HG03159 (cell line): ENCODE results near the gene TFEB.
A peak's percentile ranks its signal among the peaks of the same experiment; 100 is the strongest.

Source experiments
- ATAC-seq: cut with Tn5 transposase; IDR thresholded peaks from one replicate; pipeline ENCODE4 v1.9.1; 2021; ENCODE audit warnings: mild to moderate bottlenecking, moderate library complexity; ENCODE audit not compliant: unreplicated experiment

The TFEB gene

GRCh38 chr6:41739041-41739440, 3.6 kb upstream of the TFEB start:
- no peak for ATAC-seq

- ATAC-seq, result no peak
Observed at GRCh38 chr6:41737591-41738130, 2.3 kb upstream of the TFEB start.

GRCh38 chr6:41736800-41737555, 1.6 kb upstream of the TFEB start:
- no peak for ATAC-seq

DNA sequence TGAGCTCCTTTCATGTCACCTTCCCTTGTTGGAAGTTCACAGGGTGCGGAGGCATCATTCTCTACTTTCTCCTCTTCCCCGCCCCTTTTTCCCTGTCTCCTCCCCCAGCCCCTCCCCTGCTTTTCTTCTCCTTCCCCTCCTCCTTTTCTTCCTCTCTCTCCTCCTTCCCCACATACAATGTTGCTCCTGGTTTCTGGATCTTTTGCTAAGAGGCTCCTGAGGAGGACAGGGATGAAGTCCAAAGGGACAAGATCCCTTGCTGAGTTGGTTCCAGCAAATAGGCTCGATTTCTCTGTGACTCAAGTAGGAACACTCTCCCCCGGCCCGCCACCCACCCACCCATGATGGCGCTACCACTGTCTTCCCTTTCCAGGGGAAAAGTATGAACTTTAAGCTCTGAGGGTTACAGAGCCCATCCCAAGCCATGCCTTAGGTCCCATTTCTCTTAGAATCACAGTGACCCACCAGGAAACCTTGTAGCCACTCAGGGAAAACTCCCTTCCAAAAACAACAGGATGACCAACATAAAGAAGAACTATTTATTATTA, 852 bp upstream of the TFEB start:
- ATAC-seq, result no peak

DNA sequence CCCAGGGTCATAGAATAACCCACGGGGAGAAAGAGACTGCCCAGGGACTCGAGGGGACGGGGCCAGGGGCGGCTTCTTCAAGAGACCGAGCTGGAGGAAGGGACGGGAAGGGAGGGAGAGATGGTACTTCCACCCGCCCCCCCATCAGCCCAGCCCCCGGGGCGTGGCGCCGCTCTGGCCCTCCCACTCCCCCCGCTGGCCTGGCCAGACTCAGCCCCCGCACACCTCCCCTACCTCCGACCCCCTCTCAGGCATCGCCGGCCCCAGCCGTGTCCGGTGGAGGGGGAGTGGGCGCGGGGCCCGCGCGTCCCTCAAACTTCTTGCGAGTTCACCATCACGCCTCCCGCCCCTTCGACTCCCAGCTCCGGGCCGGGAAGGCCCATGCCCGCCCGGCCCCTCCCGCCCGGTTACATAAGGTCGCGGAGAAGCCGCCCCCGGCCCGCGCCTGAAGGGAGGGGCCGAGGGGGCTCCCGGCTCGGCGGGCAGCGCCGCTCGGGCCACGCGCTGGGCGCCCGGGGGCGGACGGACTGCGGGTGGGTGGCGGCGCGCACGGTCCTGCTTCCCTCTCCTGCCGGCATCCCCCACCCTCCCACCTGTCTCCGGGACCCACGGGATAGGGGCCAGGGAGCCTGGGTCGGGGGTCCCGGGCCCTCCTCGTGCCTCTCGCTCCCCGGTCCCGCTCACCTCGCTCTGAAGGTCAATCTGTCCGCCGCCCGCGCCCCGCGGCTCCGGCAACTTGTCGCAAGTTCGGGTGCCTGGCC, 562 bp downstream of the TFEB start:
- peak; percentile 21 for ATAC-seq

DNA sequence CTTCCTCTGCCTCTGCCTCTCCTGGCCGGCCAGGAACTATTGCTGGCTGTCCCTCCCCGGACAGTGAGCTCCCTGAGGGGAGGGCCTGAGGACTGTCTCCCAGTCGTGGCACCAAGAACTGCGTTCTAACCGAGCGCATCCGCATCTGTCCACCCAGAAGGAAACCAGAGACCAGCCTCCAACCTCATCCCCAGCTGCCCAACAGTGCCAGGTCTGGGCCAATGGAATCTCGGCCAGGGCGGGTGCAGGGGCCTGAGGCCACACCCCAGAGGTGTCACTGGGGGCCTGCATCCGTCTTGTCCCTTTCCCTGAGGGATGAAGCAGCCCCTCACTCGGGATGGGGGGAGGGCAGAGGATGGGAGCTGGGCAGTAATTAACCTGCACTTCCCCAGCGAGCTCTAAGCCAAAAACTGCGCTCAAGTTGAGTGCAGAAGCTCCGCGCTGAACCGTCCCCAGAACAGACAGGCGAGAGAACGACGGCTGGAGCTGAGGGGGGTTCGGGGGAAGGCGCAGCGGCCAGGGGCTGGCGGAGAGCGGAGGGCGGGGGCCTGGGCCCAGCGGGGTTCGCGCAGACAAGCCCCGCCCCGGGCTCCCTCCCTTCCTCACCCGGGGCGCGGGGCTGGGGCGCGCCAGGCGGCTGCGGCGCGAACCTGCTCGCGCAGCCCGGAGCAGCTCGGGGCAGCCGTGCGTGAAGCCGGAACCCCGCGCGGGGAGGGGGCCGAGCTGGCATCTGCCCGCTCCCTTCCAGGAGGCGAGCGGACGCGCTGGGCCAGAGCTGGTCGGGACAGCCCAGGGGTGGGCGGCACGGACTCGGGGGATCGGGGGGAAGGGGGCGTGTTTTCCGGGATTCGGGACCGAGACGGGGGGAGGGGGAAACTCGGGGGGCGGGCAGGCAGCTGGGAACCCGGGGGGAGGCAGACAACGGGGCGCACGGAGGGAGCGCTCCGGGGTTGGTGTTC, 1.4 kb downstream of the TFEB start:
- ATAC-seq, result peak; percentile 48

DNA sequence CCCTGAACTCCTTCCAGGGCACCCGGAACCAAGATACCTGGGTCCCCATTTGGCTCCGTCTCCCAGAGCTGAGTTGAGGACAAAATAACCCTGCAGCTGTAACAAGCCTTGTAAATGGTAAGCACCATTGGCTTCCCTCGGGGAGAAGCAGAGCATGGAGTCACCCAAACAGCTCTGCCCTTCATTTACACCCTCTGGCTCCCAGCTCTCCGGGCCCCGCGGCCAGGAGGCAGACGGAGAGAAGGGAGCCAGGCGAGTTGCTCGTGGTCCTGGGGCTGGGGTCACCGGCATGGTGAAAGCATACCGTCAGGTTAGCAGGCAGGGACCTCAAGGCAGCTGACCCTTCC, 2.1 kb downstream of the TFEB start:
- ATAC-seq, result no peak

GRCh38 chr6:41732591-41733359, 2.6 kb downstream of the TFEB start:
- ATAC-seq, result peak; percentile 36

DNA sequence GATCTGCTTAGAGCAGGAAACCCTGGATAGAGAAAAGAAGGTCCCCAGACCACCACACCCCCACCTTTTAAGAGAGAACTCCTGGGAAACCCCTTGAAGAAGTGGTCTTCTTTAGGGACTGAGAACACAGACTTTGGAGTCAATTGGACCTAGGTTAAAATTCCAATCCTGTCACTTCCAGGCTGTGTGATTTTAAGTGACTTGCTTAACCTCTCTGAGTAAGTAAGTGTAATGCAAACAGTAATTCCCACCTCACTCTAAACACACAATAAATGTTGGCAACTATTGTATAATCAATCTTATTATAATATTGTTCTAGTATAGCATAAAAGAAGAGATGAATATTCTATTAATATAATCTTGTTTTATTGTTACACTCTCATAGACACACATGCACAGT, 3.3 kb downstream of the TFEB start:
- no peak for ATAC-seq

GRCh38 chr6:41731561-41732086, 3.8 kb downstream of the TFEB start:
- no peak for ATAC-seq

GRCh38 chr6:41730531-41731436, 4.6 kb downstream of the TFEB start:
- no peak for ATAC-seq

- no peak for ATAC-seq
Observed at GRCh38 chr6:41729624-41730023, 5.8 kb downstream of the TFEB start.

DNA sequence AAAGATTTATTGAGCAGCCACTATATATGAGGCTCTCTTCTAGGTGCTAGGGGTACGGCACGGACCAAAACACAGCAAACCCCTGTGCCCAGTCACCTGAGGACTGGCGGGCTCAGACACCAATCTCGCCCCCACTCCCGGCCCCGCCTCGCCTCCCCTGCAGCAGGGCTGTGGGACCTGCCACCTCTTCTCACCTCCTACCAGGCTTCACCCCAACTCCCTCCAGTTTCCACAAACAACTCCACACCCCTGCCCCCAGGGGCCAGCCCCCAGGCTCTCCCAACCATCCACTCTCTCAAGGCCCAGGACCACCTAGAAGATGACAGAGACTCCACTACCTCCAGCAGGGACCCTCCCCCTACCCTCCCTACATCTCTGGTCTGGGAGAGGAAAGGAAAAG, 6.5 kb downstream of the TFEB start:
- ATAC-seq, result no peak

GRCh38 chr6:41728073-41728936, 7.1 kb downstream of the TFEB start:
- ATAC-seq, result no peak

DNA sequence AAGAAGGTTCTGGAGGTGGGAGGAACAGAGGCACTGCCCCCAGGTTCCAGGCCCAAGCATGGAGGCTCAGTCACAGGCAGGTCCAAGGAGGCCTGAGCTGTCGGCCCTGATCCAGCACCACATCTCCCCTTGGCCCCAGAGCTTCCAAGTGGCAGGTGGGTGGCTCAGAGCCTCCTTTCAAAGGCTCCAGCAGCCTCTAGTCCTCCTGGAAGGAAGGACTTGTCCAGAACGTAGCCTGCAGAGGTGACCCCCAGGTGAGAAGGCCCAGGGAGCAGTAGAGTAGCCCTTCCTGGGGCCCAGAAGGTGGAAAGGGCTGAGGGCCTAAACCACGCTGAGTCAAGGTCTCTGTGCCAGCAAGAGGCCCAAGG, 7.7 kb downstream of the TFEB start:
- ATAC-seq, result no peak

GRCh38 chr6:41726876-41727275, 8.5 kb downstream of the TFEB start:
- no peak for ATAC-seq

DNA sequence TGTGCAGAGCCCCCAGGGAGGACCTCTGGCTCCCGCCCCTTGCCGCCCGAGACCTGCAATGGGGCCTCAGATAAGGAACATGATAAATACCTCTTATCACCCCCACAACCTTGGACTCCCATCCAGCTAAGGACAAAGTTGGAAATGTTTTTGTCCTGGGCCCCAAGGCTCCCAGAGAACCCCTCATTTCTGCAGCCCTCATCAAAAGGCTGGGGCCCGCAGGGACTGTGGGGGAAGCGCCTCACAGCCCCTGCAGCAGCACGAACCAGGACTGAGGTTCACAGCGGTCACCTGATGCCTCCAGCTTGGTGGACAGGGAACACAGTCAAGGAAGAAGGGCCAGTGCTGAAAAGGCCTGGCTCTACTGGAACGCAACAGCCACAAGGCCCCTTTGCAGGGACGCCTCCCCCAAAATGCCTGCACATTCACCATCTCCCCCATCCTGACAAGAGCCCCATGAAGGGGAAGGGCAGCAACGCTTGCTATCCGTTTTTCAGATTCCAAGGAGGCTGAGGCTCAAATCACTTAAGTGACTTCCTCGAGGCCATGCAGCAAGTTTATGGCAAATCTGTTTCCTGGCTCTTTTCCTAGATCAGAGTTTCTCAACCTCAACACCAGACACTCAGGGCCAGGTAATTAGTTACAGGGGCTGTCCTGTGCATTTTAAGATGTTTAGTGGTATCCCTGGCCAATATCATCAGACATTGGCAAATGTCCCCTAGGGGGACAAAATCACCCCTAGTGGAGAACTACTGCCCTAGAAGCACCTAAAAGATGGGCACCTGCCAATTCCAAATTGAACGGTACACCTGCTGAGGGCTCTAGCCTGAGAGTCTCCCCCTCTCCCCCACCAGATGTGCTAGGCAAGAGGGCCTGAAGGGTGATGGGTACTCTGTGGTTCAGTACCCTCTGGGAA, 10.6 kb downstream of the TFEB start:
- ATAC-seq, result no peak
